ENCODE data around the gene TMEM80. TPM values are rescaled to one million over a fixed set of nuclear protein-coding genes. Genes with fewer than 3 reads are reported as not detected.

The TMEM80 gene
- total and polyA plus RNA-seq, 9 of the 15 experiments (the other 6 are each of a cell fraction or from before 2014, with no cell fraction given) = 5.1 to 30.1 (median 12.4) TPM

DNA sequence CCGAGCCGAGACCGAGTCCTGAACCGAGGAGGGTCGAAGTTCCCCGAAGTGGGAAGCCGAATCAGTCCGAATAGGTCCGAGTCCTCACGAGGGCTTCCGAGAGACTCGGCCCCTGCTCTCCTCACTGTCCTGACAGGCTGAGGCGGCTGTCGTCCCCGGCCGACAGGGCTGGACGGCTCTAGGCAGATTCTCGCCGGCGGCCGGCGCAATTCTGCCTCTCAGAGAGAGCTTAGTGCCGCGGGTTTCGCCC lies 403 bp upstream of the TMEM80 start:
- Histone ChIP-seq H3K4me3 (peak overlapping the region; percentile 98), H3K4me1 (replicated peaks in 1 of 2; ENCODE audit: control insufficient read depth in 2 of 2, insufficient read depth in 2 of 2, low read length in 2 of 2) (peaks cover 40 to 72% of the 10 kb centered on the region in 2 experiments), H3K27me3 (ENCODE audit: control insufficient read depth in 2 of 2, insufficient read depth in 2 of 2, low read length in 2 of 2) (no peaks in the 10 kb centered on the region), H3K9me1 (ENCODE audit: control insufficient read depth, insufficient read depth, low read length) (peaks cover 4% of the 10 kb centered on the region), H3K4me2 (ENCODE audit: insufficient read depth, low read length) (peak overlapping the region; percentile 91), H3K79me2 (ENCODE audit: control insufficient read depth, insufficient read depth, low read length) (peaks cover 68% of the 10 kb centered on the region), H3K27ac (ENCODE audit: extremely low read depth, low read depth, low read length) (peak overlapping the region; percentile 96), H3K36me3 (ENCODE audit: control insufficient read depth, insufficient read depth, low read length) (peaks cover 12% of the 10 kb centered on the region; the same call in 2 of the 3 replicates), H3K9ac (ENCODE audit: insufficient read depth in 1 of 2, low read depth in 2 of 2, low read length in 2 of 2) (peak overlapping the region; percentile 92 to 96), H3K9me3 (replicated peaks; ENCODE audit: control insufficient read depth, insufficient read depth, low read depth, low read length) (no peaks in the 10 kb centered on the region), H2AFZ (ENCODE audit: low read depth, low read length) (peak overlapping the region; percentile 94), H4K20me1 (replicated peaks; ENCODE audit: control insufficient read depth, insufficient read depth, low read length) (peaks cover 6% of the 10 kb centered on the region)
- no peak for DNase-seq (ENCODE audit: extremely low read depth in 1 of 4, low spot score in 3 of 4)
- CTCF ChIA-PET (ENCODE audit: low intra/inter-chr PET ratio) = interaction anchor here (2.3 kb wide), 1 partner anchor 33 kb away, joined by 8 read pairs; no protein-coding TSS in a partner anchor
- intact Hi-C loops (cut with micrococcal nuclease) (loop anchor here (10.0 kb wide), 1 partner anchor 140 kb away; no protein-coding TSS in a partner anchor), in situ Hi-C loops (cut with MboI) (no loop called here)
- WGBS (ENCODE audit: insufficient coverage, low coverage, missing lambda C conversion rate) = 1% methylated on average over 25 of the region's 25 CpGs
- FAIRE-seq = peak; percentile 97
- POLR2A ChIA-PET = interaction anchor here (0.7 to 4.0 kb wide), 10 partner anchors 8 to 71 kb away, joined by 3 to 25 read pairs (median 4); no protein-coding TSS in a partner anchor
- ATAC-seq = no peak
- BruUV-seq (replicated peaks) = no TSS peak
- TF ChIP-seq E2F3 (CRISPR knock-in tag; IDR thresholded peaks at IDR 0.05) (peak; percentile 46; the same call in 1 of the 2 replicates), JUNB (CRISPR knock-in tag; conservative IDR thresholded peaks at IDR 0.05) (no peak), HDGF (IDR thresholded peaks at IDR 0.05) (no peak), ZNF384 (IDR thresholded peaks at IDR 0.05; ENCODE audit: low read depth, low read length) (no peak), HES1 (IDR thresholded peaks at IDR 0.05; ENCODE audit: low read depth) (no peak), FOXP1 (CRISPR knock-in tag; IDR thresholded peaks at IDR 0.05) (0 out of 2 replicates have a peak, but pooled peaks have one; percentile 12), CAMTA2 (CRISPR knock-in tag; conservative IDR thresholded peaks at IDR 0.05) (no peak), EWSR1 (IDR thresholded peaks at IDR 0.05; ENCODE audit: borderline replicate concordance, low read depth, partially characterized antibody) (no peak), SNAPC5 (CRISPR knock-in tag; IDR thresholded peaks at IDR 0.05) (no peak), SAP30 (IDR thresholded peaks at IDR 0.05; ENCODE audit: borderline replicate concordance, insufficient read depth, low read depth, low read length, poor library complexity, severe bottlenecking) (peak; percentile 79), MED1 (CRISPR knock-in tag; IDR thresholded peaks at IDR 0.05; ENCODE audit: borderline replicate concordance) (no peak), PHF8 (IDR thresholded peaks at IDR 0.05; ENCODE audit: borderline replicate concordance, low read length) (peak; percentile 38; the same call in 1 of the 2 replicates), HNRNPLL (IDR thresholded peaks at IDR 0.05; ENCODE audit: low read depth, low read length, poor library complexity, severe bottlenecking) (peak; percentile 33), ARHGAP35 (IDR thresholded peaks at IDR 0.05; ENCODE audit: partially characterized antibody) (no peak), RBM25 (IDR thresholded peaks at IDR 0.05; ENCODE audit: low read depth, low read length, severe bottlenecking) (no peak), KAT8 (IDR thresholded peaks at IDR 0.05; ENCODE audit: low read depth) (no peak), E2F5 (CRISPR knock-in tag; IDR thresholded peaks at IDR 0.05) (no peak), RUNX1 (IDR thresholded peaks at IDR 0.05; ENCODE audit: low read depth) (no peak), KLF1 (tag; IDR thresholded peaks at IDR 0.05) (no peak)
- TF ChIP-seq, protein P1, sequence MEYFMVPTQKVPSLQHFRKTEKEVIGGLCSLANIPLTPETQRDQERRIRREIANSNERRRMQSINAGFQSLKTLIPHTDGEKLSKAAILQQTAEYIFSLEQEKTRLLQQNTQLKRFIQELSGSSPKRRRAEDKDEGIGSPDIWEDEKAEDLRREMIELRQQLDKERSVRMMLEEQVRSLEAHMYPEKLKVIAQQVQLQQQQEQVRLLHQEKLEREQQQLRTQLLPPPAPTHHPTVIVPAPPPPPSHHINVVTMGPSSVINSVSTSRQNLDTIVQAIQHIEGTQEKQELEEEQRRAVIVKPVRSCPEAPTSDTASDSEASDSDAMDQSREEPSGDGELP (CRISPR knock-in tag; IDR thresholded peaks at IDR 0.05; ENCODE audit: borderline replicate concordance) = peak; percentile 58
- TF ChIP-seq, protein P2, sequence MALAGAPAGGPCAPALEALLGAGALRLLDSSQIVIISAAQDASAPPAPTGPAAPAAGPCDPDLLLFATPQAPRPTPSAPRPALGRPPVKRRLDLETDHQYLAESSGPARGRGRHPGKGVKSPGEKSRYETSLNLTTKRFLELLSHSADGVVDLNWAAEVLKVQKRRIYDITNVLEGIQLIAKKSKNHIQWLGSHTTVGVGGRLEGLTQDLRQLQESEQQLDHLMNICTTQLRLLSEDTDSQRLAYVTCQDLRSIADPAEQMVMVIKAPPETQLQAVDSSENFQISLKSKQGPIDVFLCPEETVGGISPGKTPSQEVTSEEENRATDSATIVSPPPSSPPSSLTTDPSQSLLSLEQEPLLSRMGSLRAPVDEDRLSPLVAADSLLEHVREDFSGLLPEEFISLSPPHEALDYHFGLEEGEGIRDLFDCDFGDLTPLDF (CRISPR knock-in tag; IDR thresholded peaks at IDR 0.05) = peak; percentile 64; the same call in 1 of the 2 replicates
